ENCODE results near the gene BTNL8.

GRCh38 chr5:180908400-180908799, 9.4 kb downstream of the BTNL8 start:
- no peak for TF ChIP-seq ZNF274 (IDR thresholded peaks at IDR 0.05; ENCODE audit: low read depth, low read length)
- TF ChIP-seq YY1 (IDR thresholded peaks at IDR 0.05; ENCODE audit: insufficient read depth, insufficient read length): no peak
- no peak for TF ChIP-seq SUZ12 (IDR thresholded peaks at IDR 0.05; ENCODE audit: extremely low read depth, insufficient read depth, insufficient read length)

All from NT2/D1 (cell line).